Transverse colon (tissue), 4 donors: ENCODE data around the gene SLC1A7. TPM values are rescaled to one million over a fixed set of nuclear protein-coding genes. Genes with fewer than 3 reads are reported as not detected.

Source experiments
- DNase-seq: peaks from one replicate; pipeline ENCODE4 v3.0.0-alpha.2; 2019
- H3K27ac ChIP-seq, 4 donors: fragments of 200-600 bp; sonication (generic); 2 replicates each; pipeline ENCODE4 v1.5.1; 2016 to 2018; ENCODE audit warnings: inconsistent platforms in 4 of 4
- H3K27me3 ChIP-seq: fragments of 200-600 bp; sonication (generic); 2 replicates; pipeline ENCODE4 v1.5.1; 2017; ENCODE audit warnings: inconsistent platforms
- H3K36me3 ChIP-seq, 4 donors: fragments of 200-600 bp; sonication (generic); 2 replicates each; pipeline ENCODE4 v1.5.1; 2017 to 2019; ENCODE audit warnings: inconsistent platforms in 4 of 4
- H3K4me1 ChIP-seq, 4 donors: fragments of 200-600 bp; sonication (generic); 2 replicates each; pipeline ENCODE4 v1.5.1; 2017 to 2020; ENCODE audit warnings: inconsistent platforms in 4 of 4
- H3K4me3 ChIP-seq, 4 donors: fragments of 200-600 bp; sonication (generic); 1 replicate in 1 of 4; 2 replicates in 3 of 4; pipeline versions ENCODE4 v1.5.1 to v1.6.1; 2017 to 2019; ENCODE audit warnings: inconsistent platforms in 4 of 4
- H3K9me3 ChIP-seq, 2 donors: fragments of 200-600 bp; sonication (generic); 2 replicates each; pipeline ENCODE4 v1.5.1; 2017 to 2019; ENCODE audit warnings: inconsistent platforms in 2 of 2
- EP300 ChIP-seq: sonication (generic); formaldehyde crosslinking; IDR thresholded peaks from one replicate; pipeline ENCODE4 v1.6.1; 2017; ENCODE audit warnings: antibody characterized with exemption, low read depth
- POLR2A ChIP-seq: fragments of 450-650 bp; IDR thresholded peaks from one replicate; pipeline ENCODE4 v1.6.1; 2016; ENCODE audit warnings: antibody characterized with exemption, mild to moderate bottlenecking, moderate library complexity
- POLR2AphosphoS5 ChIP-seq, 3 donors: sonication (generic); formaldehyde crosslinking; IDR thresholded peaks; one replicate each; pipeline ENCODE4 v1.6.1; 2016; ENCODE audit warnings: antibody characterized with exemption in 3 of 3
- WGBS, 2 donors: methylation state at CpG; one replicate each; pipeline ENCODE4 v1.1.5; 2018; ENCODE audit warnings: low coverage in 1 of 2; 5-methylcytosine and 5-hydroxymethylcytosine counted together
- in situ Hi-C, 4 donors: fragments of 200-750 bp; cut with MboI; loops; one replicate each; pipeline versions ENCODE4 v1.15.0 to v1.15.1; 2017; ENCODE audit warnings: low sequenced_read_pairs in 3 of 4, low pct_ligation_motif_present in 1 of 4, low pct_unique_long_range_greater_than_20kb in 1 of 4
- intact Hi-C: fragments of 100-400 bp; cut with DNase I; formaldehyde crosslinking; loops from one replicate; pipeline ENCODE4 v1.15.1; 2023; ENCODE audit warnings: low total_unique reads
- total RNA-seq, 4 donors: library from RNA; depleted of rRNA; stranded (reverse); fragments of >200 nt; gene quantifications; one replicate each; pipeline ENCODE4 v1.1.0, GENCODE V29; 2016
- TF ChIP-seq, protein P1 (sequence below), 5 experiments: fragments of 200-600 bp in 3 of 5; fragments of 450-650 bp in 2 of 5; sonication (generic) in 3 of 5; IDR thresholded peaks; 1 replicate in 2 of 5; 2 replicates in 3 of 5; pipeline ENCODE4 v1.5.1; 2016 to 2017; ENCODE audit warnings: antibody characterized with exemption in 5 of 5, inconsistent platforms in 3 of 5, mild to moderate bottlenecking in 2 of 5, moderate library complexity in 1 of 5

Gene SLC1A7
- total RNA-seq, 4 donors from 2014 or later, result 1.1 to 1.6 (median 1.6) TPM; not detected in 1

DNA sequence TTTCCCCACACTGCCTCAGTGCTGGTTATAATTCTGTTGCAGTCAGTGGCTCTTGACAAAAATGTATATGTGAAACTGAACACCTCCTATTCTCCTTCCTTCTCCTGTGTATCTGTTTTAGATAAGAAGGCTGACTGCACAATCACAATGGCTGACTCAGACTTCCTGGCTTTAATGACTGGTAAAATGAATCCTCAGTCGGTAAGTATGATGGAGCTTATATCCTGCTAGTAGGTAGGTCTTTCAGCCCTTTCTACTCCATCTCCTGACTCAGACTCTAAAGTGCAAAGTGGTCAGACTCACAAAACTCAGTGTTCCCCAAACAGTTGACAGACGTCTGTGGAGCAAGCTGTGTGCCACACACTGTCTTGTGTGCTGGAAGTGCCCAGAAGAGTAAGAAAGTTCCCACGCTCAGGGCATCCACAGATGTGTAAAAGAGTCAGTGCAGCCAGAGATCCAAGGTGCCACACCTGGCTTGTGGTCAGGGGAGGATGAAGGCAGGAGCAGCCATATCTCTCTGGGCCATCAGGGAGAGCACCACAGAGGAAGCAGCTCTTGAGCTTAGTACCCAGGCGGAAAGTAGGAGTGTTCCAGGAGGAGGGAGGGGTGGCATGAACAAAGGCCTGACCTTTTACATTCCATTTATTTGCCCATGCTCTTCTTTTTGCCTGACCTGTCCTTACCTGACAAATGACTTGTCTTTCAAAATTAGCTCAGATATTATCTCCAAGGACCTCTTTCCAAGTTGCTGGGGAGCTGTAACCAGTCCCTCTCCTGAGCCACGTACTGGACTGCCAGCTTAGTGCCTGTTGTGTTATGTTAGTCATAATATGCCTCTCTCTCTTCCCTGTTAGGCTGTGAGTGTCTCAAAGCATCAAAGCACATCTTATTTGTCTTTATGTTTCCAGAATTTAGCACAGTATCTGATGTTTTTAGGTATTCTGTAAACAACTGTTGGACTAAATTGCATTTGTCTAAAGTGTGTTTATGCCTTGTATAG lies 94.4 kb downstream of the SLC1A7 start:
- 54 to 79% methylated on average over 5 of the region's 5 CpGs for WGBS, 2 donors
- no peak for DNase-seq
- in situ Hi-C loops (no loop called here), intact Hi-C loops (no loop called here)
- no peaks in the 10 kb centered on the region for H3K9me3 ChIP-seq
- peaks cover 3 to 10% (median 5%) of the 10 kb centered on the region in 4 donors for H3K4me1 ChIP-seq
- TF ChIP-seq EP300, result no peak
- no peak for TF ChIP-seq POLR2A
- TF ChIP-seq, protein P1, sequence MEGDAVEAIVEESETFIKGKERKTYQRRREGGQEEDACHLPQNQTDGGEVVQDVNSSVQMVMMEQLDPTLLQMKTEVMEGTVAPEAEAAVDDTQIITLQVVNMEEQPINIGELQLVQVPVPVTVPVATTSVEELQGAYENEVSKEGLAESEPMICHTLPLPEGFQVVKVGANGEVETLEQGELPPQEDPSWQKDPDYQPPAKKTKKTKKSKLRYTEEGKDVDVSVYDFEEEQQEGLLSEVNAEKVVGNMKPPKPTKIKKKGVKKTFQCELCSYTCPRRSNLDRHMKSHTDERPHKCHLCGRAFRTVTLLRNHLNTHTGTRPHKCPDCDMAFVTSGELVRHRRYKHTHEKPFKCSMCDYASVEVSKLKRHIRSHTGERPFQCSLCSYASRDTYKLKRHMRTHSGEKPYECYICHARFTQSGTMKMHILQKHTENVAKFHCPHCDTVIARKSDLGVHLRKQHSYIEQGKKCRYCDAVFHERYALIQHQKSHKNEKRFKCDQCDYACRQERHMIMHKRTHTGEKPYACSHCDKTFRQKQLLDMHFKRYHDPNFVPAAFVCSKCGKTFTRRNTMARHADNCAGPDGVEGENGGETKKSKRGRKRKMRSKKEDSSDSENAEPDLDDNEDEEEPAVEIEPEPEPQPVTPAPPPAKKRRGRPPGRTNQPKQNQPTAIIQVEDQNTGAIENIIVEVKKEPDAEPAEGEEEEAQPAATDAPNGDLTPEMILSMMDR (IDR thresholded peaks at IDR 0.05), result no peak
- TF ChIP-seq POLR2AphosphoS5 (IDR thresholded peaks at IDR 0.05), result no peak
- no peak overlapping the region for H3K4me3 ChIP-seq
- H3K27me3 ChIP-seq, result no peaks in the 10 kb centered on the region
- peaks cover 0 to 41% (median 3%) of the 10 kb centered on the region in 4 donors for H3K36me3 ChIP-seq
- peak overlapping the region in 1 of 4 donors; percentile 38 for H3K27ac ChIP-seq

DNA sequence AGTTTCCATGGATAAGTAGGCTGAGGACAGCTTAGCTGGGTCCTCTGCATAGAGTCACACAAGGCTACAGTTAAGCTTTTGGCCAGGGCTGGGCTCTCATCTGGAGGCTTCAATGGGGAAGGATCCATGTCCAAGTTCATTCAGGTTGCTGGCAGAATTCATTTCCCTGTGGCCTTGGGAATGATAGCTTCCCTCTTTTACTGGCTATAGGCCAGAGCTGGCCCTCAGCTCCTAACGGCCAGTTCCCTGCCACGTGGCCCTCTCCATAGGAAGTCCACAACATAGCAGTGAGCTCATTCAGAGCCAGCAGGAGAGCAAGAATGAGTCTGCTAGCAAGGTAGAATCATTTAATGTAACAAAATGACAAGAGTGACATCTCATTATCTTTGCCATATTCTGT lies 95.5 kb downstream of the SLC1A7 start:
- no peak overlapping the region for H3K27ac ChIP-seq
- H3K36me3 ChIP-seq, result peaks cover 0 to 30% (median 3%) of the 10 kb centered on the region in 4 donors
- no peaks in the 10 kb centered on the region for H3K27me3 ChIP-seq
- no peak overlapping the region for H3K4me3 ChIP-seq
- 61% methylated on average over 2 of the region's 2 CpGs; no CpG with 5 or more reads in 1 of the 2 donors for WGBS, 2 donors
- peaks cover 3 to 10% (median 5%) of the 10 kb centered on the region in 4 donors for H3K4me1 ChIP-seq
- TF ChIP-seq EP300 (no peak), POLR2AphosphoS5 (IDR thresholded peaks at IDR 0.05) (no peak), POLR2A (no peak)
- TF ChIP-seq, protein P1 (IDR thresholded peaks at IDR 0.05), result no peak
- in situ Hi-C loops (no loop called here), intact Hi-C loops (no loop called here)
- H3K9me3 ChIP-seq, result no peaks in the 10 kb centered on the region
- no peak for DNase-seq

DNA sequence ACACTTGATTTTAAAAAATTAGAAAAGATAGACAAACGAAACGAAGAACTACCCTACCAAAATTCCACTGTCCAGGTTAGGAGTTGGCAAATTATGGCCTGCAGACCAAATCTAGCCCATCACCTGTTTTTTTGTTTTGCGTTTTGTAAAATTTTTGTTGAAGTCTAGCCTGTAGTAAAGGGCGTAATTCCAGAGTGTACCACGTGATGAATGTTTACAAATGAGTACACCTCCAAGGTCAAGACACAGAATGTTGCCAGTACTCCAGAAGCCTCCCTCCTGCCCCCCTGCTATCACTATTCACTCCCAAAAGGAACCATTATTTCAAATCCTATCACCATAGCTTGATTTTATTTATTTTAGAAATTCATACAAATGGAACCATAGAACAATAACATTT lies 97.5 kb downstream of the SLC1A7 start:
- H3K9me3 ChIP-seq, result no peaks in the 10 kb centered on the region
- DNase-seq, result no peak
- H3K27me3 ChIP-seq, result no peaks in the 10 kb centered on the region
- 75 to 83% methylated on average over 5 of the region's 5 CpGs for WGBS, 2 donors
- H3K36me3 ChIP-seq, result peaks cover 0 to 25% (median 2%) of the 10 kb centered on the region in 4 donors
- H3K4me3 ChIP-seq, result no peak overlapping the region
- TF ChIP-seq POLR2AphosphoS5 (IDR thresholded peaks at IDR 0.05) (no peak), EP300 (no peak), POLR2A (no peak)
- TF ChIP-seq, protein P1 (IDR thresholded peaks at IDR 0.05), result no peak
- in situ Hi-C loops (no loop called here), intact Hi-C loops (no loop called here)
- H3K27ac ChIP-seq, result no peak overlapping the region
- peaks cover 3 to 10% (median 3%) of the 10 kb centered on the region in 4 donors for H3K4me1 ChIP-seq

DNA sequence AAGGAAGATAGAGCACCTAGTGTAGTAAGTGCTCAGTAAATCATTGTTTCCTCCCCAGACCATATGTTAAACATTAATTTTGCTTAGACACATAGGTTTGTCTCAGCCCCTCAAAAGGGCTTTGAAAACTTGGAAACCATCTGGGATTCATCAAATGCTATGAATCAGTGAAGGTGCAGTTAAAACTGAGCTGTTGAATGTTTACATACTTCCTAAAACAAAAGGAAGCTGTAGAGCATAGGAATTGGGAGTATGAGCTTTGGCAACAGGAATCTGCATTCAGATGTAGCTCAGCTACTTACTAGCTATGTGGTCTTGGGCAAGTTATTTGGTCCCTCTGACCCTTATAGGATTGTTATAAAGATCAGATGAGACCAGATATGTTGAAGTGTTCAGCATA lies 99.2 kb downstream of the SLC1A7 start:
- TF ChIP-seq, protein P1 (IDR thresholded peaks at IDR 0.05), result no peak
- TF ChIP-seq POLR2AphosphoS5 (IDR thresholded peaks at IDR 0.05), result peak in 1 of 3 donors; percentile 25
- DNase-seq, result no peak
- intact Hi-C loops (no loop called here), in situ Hi-C loops (no loop called here)
- Histone ChIP-seq H3K27ac (peak overlapping the region in 3 of 4 donors; percentile 30 to 38 (median 38)), H3K36me3 (peaks cover 0 to 38% (median 9%) of the 10 kb centered on the region in 4 donors), H3K9me3 (no peaks in the 10 kb centered on the region), H3K4me1 (peaks cover 0 to 7% (median 1%) of the 10 kb centered on the region in 4 donors), H3K27me3 (no peaks in the 10 kb centered on the region), H3K4me3 (no peak overlapping the region)
